GM12878 (cell line): ENCODE results near the gene PRKAG2. TPM values are rescaled to one million over a fixed set of nuclear protein-coding genes. Genes with fewer than 3 reads are reported as not detected.
A peak's percentile ranks its signal among the peaks of the same experiment; 100 is the strongest.

Experiments used
- ATAC-seq: fragments of 200-7000 bp; cut with Tn5 transposase; 3 replicates; pipeline ENCODE4 v1.9.1; 2020; ENCODE audit warnings: mild to moderate bottlenecking, moderate library complexity
- BruUV-seq: library from RNA; stranded (reverse); fragments of 400-500 nt; replicated peaks from 2 replicates; lab custom pipeline; 2021; lab: Mats Ljungman, UMichigan
- CTCF ChIA-PET: fragments of 300-600 bp; sonication (Branson Sonifier 250); formaldehyde crosslinking; extraction: SDS; loops from one replicate; lab custom pipeline; 2021; ENCODE audit warnings: inconsistent platforms; lab: Yijun Ruan, JAX
- POLR2A ChIA-PET: fragments of 350-600 bp; formaldehyde crosslinking; extraction: SDS; loops from one replicate; lab custom pipeline; 2021; ENCODE audit warnings: inconsistent platforms; lab: Charles Lee
- RAD21 ChIA-PET: fragments of 300-600 bp; sonication (Branson Sonifier 250); formaldehyde crosslinking; loops from one replicate; lab custom pipeline; 2023; ENCODE audit warnings: antibody characterized with exemption; ENCODE audit not compliant: unreplicated experiment; lab: Charles Lee
- SMC1A ChIA-PET: fragments of 300-600 bp; sonication (Branson Sonifier 250); formaldehyde crosslinking; loops from one replicate; lab custom pipeline; 2023; ENCODE audit not compliant: unreplicated experiment, uncharacterized antibody; lab: Charles Lee
- DNase-seq: peaks from one replicate; pipeline ENCODE4 v3.0.0-alpha.2; 2011; ENCODE audit warnings: low read depth, low spot score
- FAIRE-seq: peaks from 3 replicates; lab custom pipeline; 2011; peaks lifted over from hg19 to GRCh38; lab: Jason Lieb, UNC
- H2AFZ ChIP-seq: 2 replicates; pipeline ENCODE4 v1.6.0; 2011; ENCODE audit warnings: low read depth, low read length, control low read depth; ENCODE audit not compliant: control insufficient read depth
- H3K27ac ChIP-seq: 2 replicates; pipeline ENCODE4 v1.5.1; 2011; ENCODE audit warnings: control low read depth; ENCODE audit not compliant: control insufficient read depth, insufficient read depth
- H3K27me3 ChIP-seq, 2 experiments: replicated peaks in 1 of 2; 2 replicates each; pipeline versions ENCODE4 v1.6.0 to v1.6.1; 2011; ENCODE audit warnings: low read length in 1 of 2; ENCODE audit not compliant: control insufficient read depth in 2 of 2, insufficient read depth in 2 of 2
- H3K36me3 ChIP-seq, 2 experiments: 2 replicates each; pipeline ENCODE4 v1.5.1; 2011; ENCODE audit warnings: low read length in 1 of 2; ENCODE audit not compliant: control insufficient read depth in 2 of 2, insufficient read depth in 2 of 2
- H3K4me1 ChIP-seq: 2 replicates; pipeline ENCODE4 v1.6.1; 2011; ENCODE audit warnings: mild to moderate bottlenecking, low read length, moderate library complexity, mixed read lengths; ENCODE audit not compliant: control insufficient read depth, insufficient read depth
- H3K4me2 ChIP-seq: 2 replicates; pipeline ENCODE4 v1.6.0; 2011; ENCODE audit warnings: control low read depth; ENCODE audit not compliant: control insufficient read depth, insufficient read depth
- H3K4me3 ChIP-seq: fragments of 200-600 bp; sonication (generic); 2 replicates; pipeline ENCODE4 v1.5.1; 2016
- H3K79me2 ChIP-seq: 2 replicates; pipeline ENCODE4 v1.6.0; 2011; ENCODE audit warnings: low read length; ENCODE audit not compliant: control insufficient read depth, insufficient read depth
- H3K9ac ChIP-seq: 2 replicates; pipeline ENCODE4 v1.8.0; 2011; ENCODE audit warnings: low read length, control low read depth, mixed read lengths; ENCODE audit not compliant: control insufficient read depth, insufficient read depth
- H3K9me3 ChIP-seq: replicated peaks from 3 replicates; pipeline ENCODE4 v1.5.1; 2011; ENCODE audit warnings: mild to moderate bottlenecking, low read length; ENCODE audit not compliant: control insufficient read depth, insufficient read depth
- H4K20me1 ChIP-seq: 2 replicates; pipeline ENCODE4 v1.6.0; 2011; ENCODE audit not compliant: control insufficient read depth, insufficient read depth
- HDAC2 ChIP-seq: fragments of 200-600 bp; sonication (generic); IDR thresholded peaks from 2 replicates; pipeline ENCODE4 v1.6.1; 2017
- IRF3 ChIP-seq: fragments of 450-650 bp; IDR thresholded peaks from 2 replicates; pipeline ENCODE4 v1.6.1; 2014; ENCODE audit warnings: mild to moderate bottlenecking
- MYC ChIP-seq: IDR thresholded peaks from 2 replicates; pipeline ENCODE4 v1.6.1; 2011; ENCODE audit warnings: mild to moderate bottlenecking, low read length, moderate library complexity, inconsistent platforms; ENCODE audit not compliant: insufficient read depth, insufficient replicate concordance, insufficient read length, severe bottlenecking
- NFYA ChIP-seq: IDR thresholded peaks from 2 replicates; pipeline ENCODE4 v1.6.1; 2011; ENCODE audit warnings: low read depth, mild to moderate bottlenecking, low read length, improper control_type of control experiment, borderline replicate concordance
- PRDM15 ChIP-seq: fragments of 450-650 bp; formaldehyde crosslinking; IDR thresholded peaks from 2 replicates; pipeline ENCODE4 v1.4.0; 2020; ENCODE audit warnings: mild to moderate bottlenecking, moderate library complexity
- SIX5 ChIP-seq: IDR thresholded peaks from 2 replicates; pipeline ENCODE4 v1.6.1; 2011; ENCODE audit warnings: mild to moderate bottlenecking, low read depth, low read length, moderate library complexity; ENCODE audit not compliant: severe bottlenecking
- SRF ChIP-seq, 2 experiments: IDR thresholded peaks; 2 replicates each; pipeline ENCODE4 v1.6.1; 2011; ENCODE audit warnings: low read depth in 2 of 2, low read length in 2 of 2, mild to moderate bottlenecking in 1 of 2, moderate library complexity in 1 of 2
- TCF3 ChIP-seq: IDR thresholded peaks from 2 replicates; pipeline ENCODE4 v1.6.1; 2012; ENCODE audit warnings: low read depth, mild to moderate bottlenecking, low read length, borderline replicate concordance; ENCODE audit not compliant: insufficient read depth
- YBX1 ChIP-seq: fragments of 450-650 bp; IDR thresholded peaks from 2 replicates; pipeline ENCODE4 v1.6.1; 2016; ENCODE audit warnings: antibody characterized with exemption
- ZNF274 ChIP-seq: IDR thresholded peaks from one replicate; pipeline ENCODE4 v1.8.0; 2011; ENCODE audit not compliant: insufficient read length, insufficient read depth
- WGBS: methylation state at CpG from one replicate; pipeline ENCODE4 v1.1.6; 2016; ENCODE audit warnings: low lambda C conversion rate; ENCODE audit not compliant: insufficient replicate concordance, insufficient coverage; ENCODE audit errors: missing lambda C conversion rate; 5-methylcytosine and 5-hydroxymethylcytosine counted together
- in situ Hi-C: fragments of 300-500 bp; cut with MboI; formaldehyde crosslinking; loops from 9 replicates; pipeline ENCODE4 v1.14.3; 2018; ENCODE audit warnings: mixed read lengths
- intact Hi-C: fragments of 100-400 bp; cut with micrococcal nuclease; formaldehyde crosslinking; loops from one replicate; pipeline ENCODE4 v1.14.2; 2022; ENCODE audit not compliant: unreplicated experiment
- polyA plus RNA-seq, 11 experiments: library from polyadenylated mRNA; depleted of rRNA in 4 of 11; unstranded in 6 of 11; stranded (reverse) in 5 of 11; fragments of >200 nt; fragmentation: Nextera tagmentation in 4 of 11; fragmentation: Illumina TruSeq in 1 of 11; extraction: Ambion mirVana in 4 of 11; extraction: Trizol in 1 of 11; gene quantifications; 1 replicate in 1 of 11; 2 replicates in 10 of 11; pipeline versions ENCODE4 v1.2.1 to v1.2.3, GENCODE V29; 2011 to 2016; ENCODE audit warnings: inconsistent platforms in 2 of 11, missing spikeins in 2 of 11, low read depth in 1 of 11
- total RNA-seq, 4 experiments: library from RNA; depleted of rRNA in 3 of 4; stranded (reverse); fragments of >200 nt in 3 of 4; fragmentation: Illumina TruSeq in 1 of 4; extraction: Trizol in 1 of 4; gene quantifications; 2 replicates each; pipeline versions ENCODE4 v1.2.1 to v1.2.3, GENCODE V29; 2013 to 2021

Gene PRKAG2
- total and polyA plus RNA-seq, 10 of the 15 experiments (the other 5 are each of a cell fraction or from before 2014, with no cell fraction given) = 3.4 to 8.9 (median 6.8) TPM

DNA sequence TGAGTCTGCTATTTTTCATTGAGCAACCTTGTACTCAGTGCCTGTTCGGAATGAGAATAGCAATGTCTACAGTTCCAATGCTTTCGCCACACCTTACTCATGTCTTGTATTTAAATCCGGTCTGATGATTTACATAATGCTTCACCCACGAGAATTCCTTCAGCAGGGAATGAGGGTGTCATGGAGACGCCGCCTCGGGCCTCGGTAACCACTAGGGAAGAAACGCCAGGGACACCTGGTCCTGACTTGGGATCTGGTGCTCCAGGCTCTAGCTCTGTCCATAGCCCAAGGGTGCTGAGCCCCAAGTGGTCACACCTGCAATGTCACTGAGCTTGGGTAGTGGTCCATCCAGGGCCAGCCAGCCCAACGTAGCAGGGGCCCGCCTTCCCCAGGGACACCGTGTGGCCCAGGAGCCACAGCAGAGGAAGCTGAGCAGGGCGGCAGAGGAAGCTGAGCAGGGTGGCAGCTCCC lies 37.4 kb downstream of the PRKAG2 start:
- DNase-seq (no peak), FAIRE-seq (no peak), ATAC-seq (no peak)
- no peaks in the 10 kb centered on the region for H3K36me3 ChIP-seq
- H3K4me1 ChIP-seq = peaks cover 7% of the 10 kb centered on the region
- no peaks in the 10 kb centered on the region for H4K20me1 ChIP-seq
- WGBS = 19% methylated on average over 13 of the region's 13 CpGs
- no peaks in the 10 kb centered on the region for H3K27me3 ChIP-seq
- in situ Hi-C loops = no loop called here
- ChIA-PET SMC1A (no interaction called here), CTCF (interaction anchor here (0.9 kb wide), 1 partner anchor 207 kb away, joined by 3 read pairs; no protein-coding TSS in a partner anchor), POLR2A (no interaction called here), RAD21 (no interaction called here)
- intact Hi-C loops = no loop called here
- H3K4me2 ChIP-seq = peak overlapping the region; percentile 79
- no TSS peak for BruUV-seq
- no peaks in the 10 kb centered on the region for H3K9me3 ChIP-seq
- peak overlapping the region; percentile 87 for H2AFZ ChIP-seq
- no peaks in the 10 kb centered on the region for H3K79me2 ChIP-seq
- TF ChIP-seq MYC = no peak
- no peak for TF ChIP-seq HDAC2
- no peak for TF ChIP-seq ZNF274
- no peak for TF ChIP-seq TCF3
- TF ChIP-seq NFYA = no peak
- TF ChIP-seq YBX1 = no peak
- TF ChIP-seq PRDM15 = no peak
- TF ChIP-seq SRF (IDR thresholded peaks at IDR 0.05; ENCODE audit: low read depth in 2 of 2, low read length in 2 of 2) = no peak
- no peak for TF ChIP-seq SIX5
- no peak for TF ChIP-seq IRF3
- H3K27ac ChIP-seq = no peak overlapping the region
- H3K9ac ChIP-seq = no peak overlapping the region
- H3K4me3 ChIP-seq = peak overlapping the region; percentile 21; the same call in 1 of the 2 replicates
